ENCODE results near the gene GTF2A1.

Gene GTF2A1

GRCh38 chr14:81137316-81137715 is 83.4 kb downstream of the GTF2A1 start:
- Histone ChIP-seq H3K4me1 (ENCODE audit: control insufficient read depth, insufficient read depth, low read length) (no peaks in the 10 kb centered on the region; the same call in 1 of the 2 replicates), H3K27me3 (ENCODE audit: control insufficient read depth, insufficient read depth, low read length) (no peaks in the 10 kb centered on the region), H3K36me3 (ENCODE audit: control insufficient read depth, insufficient read depth, low read length) (no peaks in the 10 kb centered on the region), H3K27ac (ENCODE audit: low read depth, low read length) (no peak overlapping the region), H3K4me3 (ENCODE audit: low read depth, low read length) (no peak overlapping the region), H3K9me3 (ENCODE audit: control insufficient read depth, insufficient read depth, low read length) (no peaks in the 10 kb centered on the region), H3K9ac (ENCODE audit: low read depth, low read length) (no peak overlapping the region)

GRCh38 chr14:81133400-81133799 is 87.4 kb downstream of the GTF2A1 start:
- no peaks in the 10 kb centered on the region for H3K9me3 ChIP-seq (ENCODE audit: control insufficient read depth, insufficient read depth, low read length)
- no peaks in the 10 kb centered on the region for H3K36me3 ChIP-seq (ENCODE audit: control insufficient read depth, insufficient read depth, low read length)
- H3K27ac ChIP-seq (ENCODE audit: low read depth, low read length): no peak overlapping the region
- no peaks in the 10 kb centered on the region; the same call in 1 of the 2 replicates for H3K4me1 ChIP-seq (ENCODE audit: control insufficient read depth, insufficient read depth, low read length)
- no peak overlapping the region for H3K4me3 ChIP-seq (ENCODE audit: low read depth, low read length)
- H3K9ac ChIP-seq (ENCODE audit: low read depth, low read length): no peak overlapping the region
- H3K27me3 ChIP-seq (ENCODE audit: control insufficient read depth, insufficient read depth, low read length): no peaks in the 10 kb centered on the region

GRCh38 chr14:81132468-81132867 is 88.3 kb downstream of the GTF2A1 start:
- H3K4me1 ChIP-seq (ENCODE audit: control insufficient read depth, insufficient read depth, low read length): no peaks in the 10 kb centered on the region; the same call in 1 of the 2 replicates
- no peaks in the 10 kb centered on the region for H3K36me3 ChIP-seq (ENCODE audit: control insufficient read depth, insufficient read depth, low read length)

GRCh38 chr14:81129242-81129641 is 91.5 kb downstream of the GTF2A1 start:
- no peaks in the 10 kb centered on the region for H3K27me3 ChIP-seq (ENCODE audit: control insufficient read depth, insufficient read depth, low read length)
- no peak overlapping the region for H3K4me3 ChIP-seq (ENCODE audit: low read depth, low read length)
- H3K36me3 ChIP-seq (ENCODE audit: control insufficient read depth, insufficient read depth, low read length): no peaks in the 10 kb centered on the region
- H3K27ac ChIP-seq (ENCODE audit: low read depth, low read length): no peak overlapping the region
- H3K9me3 ChIP-seq (ENCODE audit: control insufficient read depth, insufficient read depth, low read length): no peaks in the 10 kb centered on the region
- no peak overlapping the region for H3K9ac ChIP-seq (ENCODE audit: low read depth, low read length)
- no peaks in the 10 kb centered on the region; the same call in 1 of the 2 replicates for H3K4me1 ChIP-seq (ENCODE audit: control insufficient read depth, insufficient read depth, low read length)

More at GRCh38 chr14:81132468-81132867, 88.3 kb downstream of the GTF2A1 start:
- H3K9me3 ChIP-seq (ENCODE audit: control insufficient read depth, insufficient read depth, low read length): no peaks in the 10 kb centered on the region
- H3K27ac ChIP-seq (ENCODE audit: low read depth, low read length): no peak overlapping the region
- H3K27me3 ChIP-seq (ENCODE audit: control insufficient read depth, insufficient read depth, low read length): no peaks in the 10 kb centered on the region
- no peak overlapping the region for H3K9ac ChIP-seq (ENCODE audit: low read depth, low read length)
- no peak overlapping the region for H3K4me3 ChIP-seq (ENCODE audit: low read depth, low read length)

- H3K9me3 ChIP-seq (ENCODE audit: control insufficient read depth, insufficient read depth, low read length): no peaks in the 10 kb centered on the region
- H3K36me3 ChIP-seq (ENCODE audit: control insufficient read depth, insufficient read depth, low read length): no peaks in the 10 kb centered on the region
- H3K9ac ChIP-seq (ENCODE audit: low read depth, low read length): no peak overlapping the region
- H3K27ac ChIP-seq (ENCODE audit: low read depth, low read length): no peak overlapping the region
- H3K4me1 ChIP-seq (ENCODE audit: control insufficient read depth, insufficient read depth, low read length): no peaks in the 10 kb centered on the region
- no peaks in the 10 kb centered on the region for H3K27me3 ChIP-seq (ENCODE audit: control insufficient read depth, insufficient read depth, low read length)
- H3K4me3 ChIP-seq (ENCODE audit: low read depth, low read length): no peak overlapping the region
These were observed 93.0 kb downstream of the GTF2A1 start for GRCh38 chr14:81127785-81128184.

- Histone ChIP-seq H3K9me3 (ENCODE audit: control insufficient read depth, insufficient read depth, low read length) (no peaks in the 10 kb centered on the region), H3K27me3 (ENCODE audit: control insufficient read depth, insufficient read depth, low read length) (no peaks in the 10 kb centered on the region), H3K9ac (ENCODE audit: low read depth, low read length) (no peak overlapping the region), H3K36me3 (ENCODE audit: control insufficient read depth, insufficient read depth, low read length) (no peaks in the 10 kb centered on the region), H3K4me1 (ENCODE audit: control insufficient read depth, insufficient read depth, low read length) (no peaks in the 10 kb centered on the region), H3K4me3 (ENCODE audit: low read depth, low read length) (no peak overlapping the region), H3K27ac (ENCODE audit: low read depth, low read length) (no peak overlapping the region)
These were observed 95.2 kb downstream of the GTF2A1 start for GRCh38 chr14:81125536-81125935.
